ENCODE data around the gene ARHGAP15.

DNA sequence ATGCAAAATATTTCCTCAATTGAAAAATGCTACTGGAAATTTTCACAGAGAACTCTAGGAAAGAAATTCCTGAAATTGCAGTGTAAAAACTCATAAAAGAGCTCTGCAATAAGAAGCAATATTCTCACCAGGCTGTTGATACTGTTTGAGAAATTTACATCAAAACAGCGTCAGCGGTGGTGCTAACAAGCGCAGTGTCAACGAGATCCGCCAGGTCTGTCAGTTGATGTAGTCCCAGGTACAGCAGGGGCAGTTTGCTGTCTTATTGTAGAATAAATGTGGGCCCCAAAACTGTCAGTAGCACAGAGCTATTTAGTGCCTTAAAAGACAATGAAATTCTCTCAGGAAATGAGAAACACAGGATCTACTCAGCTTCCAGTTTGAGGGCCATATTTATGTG is 611.2 kb downstream of the ARHGAP15 start:
- TF ChIP-seq, protein P1, sequence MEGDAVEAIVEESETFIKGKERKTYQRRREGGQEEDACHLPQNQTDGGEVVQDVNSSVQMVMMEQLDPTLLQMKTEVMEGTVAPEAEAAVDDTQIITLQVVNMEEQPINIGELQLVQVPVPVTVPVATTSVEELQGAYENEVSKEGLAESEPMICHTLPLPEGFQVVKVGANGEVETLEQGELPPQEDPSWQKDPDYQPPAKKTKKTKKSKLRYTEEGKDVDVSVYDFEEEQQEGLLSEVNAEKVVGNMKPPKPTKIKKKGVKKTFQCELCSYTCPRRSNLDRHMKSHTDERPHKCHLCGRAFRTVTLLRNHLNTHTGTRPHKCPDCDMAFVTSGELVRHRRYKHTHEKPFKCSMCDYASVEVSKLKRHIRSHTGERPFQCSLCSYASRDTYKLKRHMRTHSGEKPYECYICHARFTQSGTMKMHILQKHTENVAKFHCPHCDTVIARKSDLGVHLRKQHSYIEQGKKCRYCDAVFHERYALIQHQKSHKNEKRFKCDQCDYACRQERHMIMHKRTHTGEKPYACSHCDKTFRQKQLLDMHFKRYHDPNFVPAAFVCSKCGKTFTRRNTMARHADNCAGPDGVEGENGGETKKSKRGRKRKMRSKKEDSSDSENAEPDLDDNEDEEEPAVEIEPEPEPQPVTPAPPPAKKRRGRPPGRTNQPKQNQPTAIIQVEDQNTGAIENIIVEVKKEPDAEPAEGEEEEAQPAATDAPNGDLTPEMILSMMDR (IDR thresholded peaks at IDR 0.05), result no peak
- TF ChIP-seq POLR2A (IDR thresholded peaks at IDR 0.05), result no peak

Data from adrenal gland (tissue), 5 donors.